GM18502 (cell line): Measurements from ENCODE around the gene TAAR1.
"Not testable (repeated sequence)": the region's sequence is repeated elsewhere in the genome, so short reads cannot be mapped to it uniquely, and the experiment has no call there.

Experiments
- ATAC-seq: cut with Tn5 transposase; IDR thresholded peaks from one replicate; pipeline ENCODE4 v1.9.1; 2021; ENCODE audit warnings: mild to moderate bottlenecking; ENCODE audit not compliant: unreplicated experiment, poor library complexity

Gene TAAR1

GRCh38 chr6:132600900-132601299 is 58.1 kb downstream of the TAAR1 start:
- not testable (repeated sequence) for ATAC-seq

- ATAC-seq: peak; percentile 78
Measured at GRCh38 chr6:132598473-132598872, 60.5 kb downstream of the TAAR1 start.

DNA sequence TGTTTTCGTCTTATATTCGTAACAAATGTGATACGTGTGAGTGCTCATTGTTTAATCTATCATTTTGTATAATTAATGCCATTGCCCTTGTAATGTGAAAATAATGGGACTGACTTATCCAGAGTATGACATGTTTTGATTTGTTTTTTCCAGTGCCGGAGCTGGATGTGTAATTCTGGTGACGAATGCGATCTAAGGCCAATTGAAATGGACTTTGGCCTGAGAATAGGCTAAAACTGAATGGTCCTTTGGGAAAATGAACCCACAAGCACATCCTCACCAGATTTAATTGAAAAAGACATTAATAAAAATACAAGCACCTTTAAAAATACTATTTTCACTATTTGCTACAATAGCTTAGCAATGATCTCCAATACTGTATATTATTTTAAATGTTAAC is 62.8 kb downstream of the TAAR1 start:
- no peak for ATAC-seq
